ENCODE measurements around the gene MAST3. TPM values are rescaled to one million over a fixed set of nuclear protein-coding genes. Genes with fewer than 3 reads are reported as not detected.

MAST3 gene
- total and polyA plus RNA-seq, 12 donors: 1.6 to 19.1 (median 11.4) TPM

DNA sequence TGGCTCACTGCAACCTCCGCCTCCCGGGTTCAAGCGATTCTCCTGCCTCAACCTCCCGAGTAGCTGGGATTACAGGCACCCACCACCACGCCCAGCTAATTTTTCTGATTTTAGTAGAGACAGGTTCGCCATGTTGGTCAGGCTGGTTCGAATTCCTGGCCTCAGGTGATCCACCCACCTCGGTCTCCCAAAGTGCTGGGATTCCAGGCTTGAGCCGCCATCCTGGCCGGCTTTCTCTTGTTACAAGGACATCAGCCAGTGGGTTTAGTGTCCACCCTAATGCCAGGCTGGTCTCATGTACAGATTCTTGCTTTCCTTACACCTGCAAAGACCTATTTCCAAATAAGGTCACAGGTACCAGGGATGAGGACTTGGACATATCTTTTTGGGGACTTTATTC, 62.2 kb downstream of the MAST3 start:
- peaks cover 36 to 53% of the 10 kb centered on the region in 2 donors for H3K4me1 ChIP-seq (replicated peaks in 1 of 2)
- H3K36me3 ChIP-seq (replicated peaks in 1 of 2): peaks cover 0 to 37% of the 10 kb centered on the region in 2 donors
- TF ChIP-seq POLR2A (IDR thresholded peaks at IDR 0.05) (no peak), CTCF (IDR thresholded peaks at IDR 0.05) (no peak)
- no peak overlapping the region for H3K4me3 ChIP-seq
- DNase-seq: no peak
- 86 to 95% (median 90%) methylated on average over 10 of the region's 10 CpGs for WGBS, 4 donors
- intact Hi-C loops (cut with DNase I): loop anchor here in 1 of 2 donors (5.0 kb wide), 1 partner anchor 43 kb away; no protein-coding TSS in a partner anchor
- H3K27ac ChIP-seq: peak overlapping the region in 1 of 5 donors; percentile 88
- no peaks in the 10 kb centered on the region for H3K27me3 ChIP-seq
- no peaks in the 10 kb centered on the region for H3K9me3 ChIP-seq (replicated peaks in 1 of 3)

GRCh38 chr19:18160493-18160970, 63.0 kb downstream of the MAST3 start:
- TF ChIP-seq CTCF (IDR thresholded peaks at IDR 0.05): no peak
- TF ChIP-seq POLR2A (IDR thresholded peaks at IDR 0.05): peak in 1 of 2 donors; percentile 35
- intact Hi-C loops (cut with DNase I): loop anchor here in 1 of 2 donors (5.0 kb wide), 1 partner anchor 43 kb away; no protein-coding TSS in a partner anchor

DNA sequence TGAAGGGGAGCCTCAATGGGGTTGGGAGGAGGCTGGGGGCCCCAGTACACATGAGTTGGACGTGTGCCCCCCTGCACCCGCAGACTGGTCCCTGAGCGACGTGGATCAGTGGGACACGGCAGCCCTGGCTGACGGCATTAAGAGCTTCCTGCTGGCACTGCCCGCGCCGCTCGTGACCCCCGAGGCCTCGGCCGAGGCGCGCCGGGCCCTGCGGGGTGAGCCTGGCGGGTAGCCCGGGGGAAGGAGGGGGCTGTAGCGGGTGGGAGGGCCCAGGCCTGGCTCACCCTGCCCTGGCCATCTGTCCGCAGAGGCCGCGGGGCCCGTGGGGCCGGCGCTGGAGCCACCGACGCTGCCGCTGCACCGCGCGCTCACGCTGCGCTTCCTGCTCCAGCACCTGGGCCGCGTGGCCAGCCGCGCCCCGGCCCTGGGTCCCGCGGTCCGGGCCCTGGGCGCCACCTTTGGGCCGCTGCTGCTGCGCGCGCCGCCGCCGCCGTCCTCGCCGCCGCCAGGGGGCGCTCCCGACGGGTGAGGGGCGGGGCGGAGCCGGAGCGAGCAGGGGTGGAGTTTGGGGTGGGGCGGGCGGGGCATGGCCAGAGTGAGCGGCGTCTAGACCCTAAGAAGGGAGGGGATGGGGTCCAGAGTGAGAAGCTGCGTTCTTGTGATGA, 63.5 kb downstream of the MAST3 start:
- 0 to 7% (median 2%) methylated on average over 5 to 66 of the region's 66 CpGs for WGBS, 4 donors
- peaks cover 0 to 44% of the 10 kb centered on the region in 2 donors for H3K36me3 ChIP-seq (replicated peaks in 1 of 2)
- TF ChIP-seq POLR2A (IDR thresholded peaks at IDR 0.05): no peak
- TF ChIP-seq CTCF (IDR thresholded peaks at IDR 0.05): peak in 3 of 6 experiments; percentile 61 to 89 (median 83)
- H3K9me3 ChIP-seq (replicated peaks in 1 of 3): no peaks in the 10 kb centered on the region
- intact Hi-C loops (cut with DNase I): loop anchor here in 1 of 2 donors (5.0 kb wide), 1 partner anchor 44 kb away; no protein-coding TSS in a partner anchor
- peak overlapping the region in 4 of 5 donors; percentile 21 to 88 (median 86) for H3K27ac ChIP-seq
- DNase-seq: peak; percentile 64 to 84 (median 71)
- peaks cover 36 to 41% of the 10 kb centered on the region in 2 donors for H3K4me1 ChIP-seq (replicated peaks in 1 of 2)
- H3K4me3 ChIP-seq: peak overlapping the region in 1 of 4 donors; percentile 38
- H3K27me3 ChIP-seq: no peaks in the 10 kb centered on the region

More at GRCh38 chr19:18160493-18160970, 63.0 kb downstream of the MAST3 start:
- peak overlapping the region in 4 of 5 donors; percentile 21 to 88 (median 86) for H3K27ac ChIP-seq
- peak overlapping the region in 1 of 4 donors; percentile 38 for H3K4me3 ChIP-seq
- peaks cover 0 to 44% of the 10 kb centered on the region in 2 donors for H3K36me3 ChIP-seq (replicated peaks in 1 of 2)
- H3K9me3 ChIP-seq (replicated peaks in 1 of 3): no peaks in the 10 kb centered on the region
- peaks cover 36 to 46% of the 10 kb centered on the region in 2 donors for H3K4me1 ChIP-seq (replicated peaks in 1 of 2)
- no peaks in the 10 kb centered on the region for H3K27me3 ChIP-seq
- WGBS, 4 donors: 55 to 59% (median 55%) methylated on average over 4 to 13 of the region's 13 CpGs; no CpG with 5 or more reads in 1 of the 4 donors
- peak in 5 of 7 donors; percentile 37 to 73 (median 62) for DNase-seq

- Histone ChIP-seq H3K9me3 (replicated peaks in 1 of 3) (no peaks in the 10 kb centered on the region), H3K27me3 (no peaks in the 10 kb centered on the region), H3K4me3 (peak overlapping the region in 1 of 4 donors; percentile 38), H3K36me3 (replicated peaks in 1 of 2) (peaks cover 0 to 49% of the 10 kb centered on the region in 2 donors), H3K4me1 (replicated peaks in 1 of 2) (peaks cover 32 to 35% of the 10 kb centered on the region in 2 donors), H3K27ac (peak overlapping the region in 3 of 5 donors; percentile 7 to 88 (median 85))
- DNase-seq: no peak
- peak in 2 of 6 experiments; percentile 8 to 36 for TF ChIP-seq CTCF (IDR thresholded peaks at IDR 0.05)
- no peak for TF ChIP-seq POLR2A (IDR thresholded peaks at IDR 0.05)
- intact Hi-C loops (cut with DNase I): loop anchor here in 1 of 2 donors (5.0 kb wide), 1 partner anchor 44 kb away; no protein-coding TSS in a partner anchor
- 55 to 69% (median 58%) methylated on average over 15 to 19 of the region's 19 CpGs for WGBS, 4 donors
Measured at GRCh38 chr19:18161636-18162002, 64.0 kb downstream of the MAST3 start.
